ENCODE measurements around the gene PSMA6.
"Not testable (repeated sequence)": the region's sequence is repeated elsewhere in the genome, so short reads cannot be mapped to it uniquely, and the experiment has no call there.

Gene PSMA6

GRCh38 chr14:35285168-35286002 is 6.8 kb upstream of the PSMA6 start:
- DNase-seq (ENCODE audit: low read depth) = no peak

DNA sequence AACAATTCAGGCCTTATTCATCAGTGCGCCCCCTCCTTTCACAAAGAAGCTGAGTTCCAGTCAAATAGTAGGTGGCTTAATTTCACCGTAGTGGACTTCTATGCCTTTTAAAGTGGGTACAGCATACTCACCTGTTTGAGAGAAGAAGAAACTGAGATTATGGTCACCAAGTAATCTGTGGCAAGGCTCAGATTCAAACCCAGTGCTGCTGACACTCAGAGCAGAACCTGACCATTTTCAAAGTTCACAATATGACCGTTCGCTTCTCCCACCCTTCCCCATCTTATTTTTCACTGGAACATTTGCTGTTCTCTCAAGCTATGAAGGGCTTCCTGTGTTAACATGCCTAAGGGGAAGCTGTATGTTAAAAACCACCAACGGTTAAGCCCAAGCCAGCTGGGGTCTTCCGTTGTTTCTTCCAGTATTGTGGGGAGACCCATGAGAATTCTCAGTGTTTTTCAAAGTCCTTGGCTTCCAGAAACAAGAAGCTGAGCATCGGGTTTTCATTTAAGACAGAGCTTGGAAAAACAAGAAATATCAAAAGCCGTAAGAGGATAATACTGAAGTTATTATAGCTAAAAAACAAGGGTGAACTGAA is 6.1 kb upstream of the PSMA6 start:
- DNase-seq (ENCODE audit: low read depth) = no peak

GRCh38 chr14:35286707-35287106 is 5.5 kb upstream of the PSMA6 start:
- no peak for DNase-seq (ENCODE audit: low read depth)

GRCh38 chr14:35287431-35288013 is 4.7 kb upstream of the PSMA6 start:
- DNase-seq (ENCODE audit: low read depth) = no peak

GRCh38 chr14:35289623-35290022 is 2.6 kb upstream of the PSMA6 start:
- DNase-seq (ENCODE audit: low read depth) = no peak

- no peak for DNase-seq (ENCODE audit: low read depth)
These were observed 784 bp downstream of the PSMA6 start for GRCh38 chr14:35292770-35293561.

GRCh38 chr14:35295845-35296161 is 3.6 kb downstream of the PSMA6 start:
- no peak for DNase-seq (ENCODE audit: low read depth)

- no peak for DNase-seq (ENCODE audit: low read depth)
These were observed 4.4 kb downstream of the PSMA6 start for GRCh38 chr14:35296545-35296944.

DNA sequence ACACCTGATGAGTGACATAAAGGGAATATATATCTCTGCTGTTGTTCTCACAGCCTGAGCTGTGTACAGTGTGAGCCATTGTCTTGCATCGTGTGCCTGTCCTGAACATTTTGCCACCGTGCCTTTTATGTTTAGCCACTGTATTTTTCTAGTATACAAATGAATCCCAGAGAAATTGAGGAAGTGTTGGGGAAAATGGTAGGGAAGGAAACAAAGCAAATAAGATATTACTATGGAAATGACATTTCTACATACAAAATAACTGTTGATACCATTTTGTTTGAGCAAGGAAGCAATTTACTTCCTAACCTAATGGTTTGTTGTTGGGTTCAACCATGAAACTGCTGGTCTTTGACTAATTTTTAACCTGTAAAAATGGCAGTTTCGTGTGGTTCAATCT is 5.5 kb downstream of the PSMA6 start:
- DNase-seq (ENCODE audit: low read depth) = no peak

GRCh38 chr14:35298351-35298750 is 6.2 kb downstream of the PSMA6 start:
- no peak for DNase-seq (ENCODE audit: low read depth)

DNA sequence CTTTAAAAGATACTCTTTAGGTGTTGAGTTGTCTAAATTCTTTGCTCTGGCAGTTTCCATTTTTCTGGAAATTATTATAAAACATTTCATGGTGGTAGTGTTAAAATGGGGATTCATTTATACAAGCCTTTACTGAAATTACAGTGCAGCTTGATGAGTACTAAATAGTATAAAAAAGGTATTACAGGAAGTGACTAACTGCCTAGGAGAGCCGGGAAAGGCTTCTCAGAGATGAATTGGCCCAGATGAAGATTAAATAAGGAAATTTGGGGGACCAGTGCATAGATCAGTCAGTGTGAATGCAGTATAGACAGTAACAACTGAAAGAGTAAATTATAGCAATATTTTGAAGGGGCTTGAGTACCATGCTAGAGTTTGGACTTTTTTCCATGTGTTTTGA is 7.5 kb downstream of the PSMA6 start:
- no peak for DNase-seq (ENCODE audit: low read depth)

DNA sequence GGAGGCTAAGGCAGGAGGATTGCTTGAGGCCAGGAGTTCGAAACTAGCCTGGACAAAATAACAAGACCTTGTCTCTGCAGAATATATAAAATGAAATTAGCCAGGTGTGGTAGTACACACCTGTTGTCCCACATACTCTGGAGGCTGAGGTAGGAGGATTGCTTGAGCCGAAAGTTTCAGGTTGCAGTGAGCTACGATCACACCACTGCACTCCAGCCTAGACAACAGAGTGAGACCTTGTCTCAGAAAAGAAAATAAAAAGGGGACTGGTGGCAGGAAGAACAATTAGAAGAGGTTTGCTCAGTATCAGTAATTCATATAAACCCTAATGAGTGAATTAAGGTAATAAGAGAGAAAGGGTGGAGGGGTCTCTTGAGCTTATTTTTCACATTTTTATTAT is 8.0 kb downstream of the PSMA6 start:
- no peak for DNase-seq (ENCODE audit: low read depth)

DNA sequence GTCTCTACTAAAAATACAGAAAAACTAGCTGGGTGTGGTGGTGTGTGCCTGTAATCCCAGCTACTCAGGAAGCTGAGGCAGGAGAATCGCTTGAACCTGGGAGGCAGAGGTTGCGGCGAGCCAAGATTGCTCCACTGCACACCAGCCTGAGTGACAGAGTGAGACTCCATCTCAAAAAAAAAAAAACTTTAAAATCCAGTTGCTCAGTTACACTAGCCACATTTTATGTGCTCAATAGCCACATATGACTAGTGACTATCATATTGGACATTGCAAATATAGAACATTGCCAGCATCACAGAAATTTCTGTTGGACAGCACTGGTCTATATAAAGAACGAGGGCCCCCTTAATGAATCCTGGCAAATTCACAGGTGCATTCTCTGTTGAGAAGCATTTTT is 9.2 kb downstream of the PSMA6 start:
- DNase-seq (ENCODE audit: low read depth) = not testable (repeated sequence)

DNA sequence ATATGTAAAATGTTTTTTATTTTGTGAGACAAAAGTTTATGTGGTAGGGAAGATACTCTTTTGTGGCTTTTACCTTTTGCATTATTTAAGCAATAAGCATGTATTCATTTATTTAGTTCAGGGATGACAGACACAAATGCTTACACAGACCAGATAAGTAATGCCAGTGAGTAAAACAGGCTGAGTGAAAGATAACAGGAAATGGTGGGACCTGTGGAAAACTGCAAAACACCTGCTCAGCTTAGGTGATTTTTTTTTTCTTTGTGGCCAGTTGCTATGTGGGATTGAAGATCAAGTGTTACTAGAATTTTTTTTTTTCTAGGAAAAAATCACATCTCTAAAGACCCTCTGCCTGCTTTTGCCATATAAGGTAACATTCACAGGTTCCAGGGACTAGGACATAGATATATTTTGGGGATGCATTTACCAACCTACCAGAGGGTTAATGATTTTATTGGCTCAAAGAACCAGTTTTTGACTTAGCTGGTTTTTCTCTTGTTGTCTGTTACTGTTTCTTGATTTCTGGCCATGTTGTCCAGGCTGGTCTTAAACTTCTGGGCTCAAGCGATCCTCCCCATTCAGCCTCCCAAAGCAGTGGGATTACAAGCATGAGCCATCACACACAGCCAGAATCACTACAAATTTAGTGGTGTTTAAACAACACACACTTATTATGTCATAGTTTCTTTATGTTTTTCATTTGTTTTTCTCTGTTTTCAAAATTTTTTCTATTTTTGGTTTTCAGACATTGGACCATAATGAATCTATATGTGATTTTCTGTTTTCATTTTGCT is 9.8 kb downstream of the PSMA6 start:
- DNase-seq (ENCODE audit: low read depth) = no peak

GRCh38 chr14:35303149-35303935 is 11.2 kb downstream of the PSMA6 start:
- DNase-seq (ENCODE audit: low read depth) = no peak

DNA sequence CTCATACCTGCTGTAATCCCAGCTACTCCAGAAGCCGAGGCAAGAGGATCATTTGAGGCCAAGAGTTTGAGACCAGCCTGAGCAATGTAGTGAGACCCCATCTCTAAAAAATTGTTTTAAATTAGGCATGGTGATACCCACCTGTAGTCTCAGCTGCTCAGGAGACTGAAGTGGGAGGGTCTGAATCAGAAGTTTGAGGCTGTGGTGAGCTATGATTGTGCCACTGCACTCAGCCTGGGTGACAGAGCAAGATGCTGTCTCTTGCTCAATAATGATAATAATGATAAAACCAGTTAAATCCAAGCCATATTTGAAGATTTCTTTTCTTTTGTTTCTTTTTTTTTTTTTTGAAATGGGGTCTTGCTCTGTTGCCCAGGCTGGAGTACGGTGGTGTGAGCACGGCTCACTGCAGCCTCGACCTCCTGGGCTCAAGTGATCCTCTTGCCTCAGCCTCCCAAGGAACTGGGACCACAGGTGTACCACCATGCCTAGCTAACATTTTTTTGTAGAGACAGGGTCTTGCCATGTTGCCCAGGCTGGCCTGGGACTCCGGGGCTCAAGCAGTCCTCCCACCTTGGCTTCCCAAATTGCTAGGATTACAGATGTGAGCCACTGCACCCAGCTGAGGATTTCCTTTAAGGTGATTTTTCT is 12.8 kb downstream of the PSMA6 start:
- DNase-seq (ENCODE audit: low read depth) = no peak

DNA sequence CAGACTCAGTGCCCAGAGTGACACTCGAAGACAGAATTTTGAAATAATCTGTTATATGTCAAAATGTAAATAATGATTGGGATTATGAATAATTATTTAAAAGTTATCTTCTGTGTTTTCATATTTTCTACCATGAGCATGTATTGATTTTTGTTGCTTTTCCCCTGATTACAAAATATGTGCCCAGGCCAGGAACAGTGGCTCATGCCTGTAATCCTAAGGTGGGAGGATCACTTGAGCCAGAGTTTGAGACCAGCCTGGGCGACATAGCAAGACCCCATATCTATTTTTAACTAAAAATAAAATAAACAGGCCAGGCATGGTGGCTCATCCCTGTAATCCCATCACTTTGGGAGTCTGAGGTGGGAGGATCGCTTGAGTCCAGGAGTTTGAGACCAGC is 13.5 kb downstream of the PSMA6 start:
- DNase-seq (ENCODE audit: low read depth) = no peak

DNA sequence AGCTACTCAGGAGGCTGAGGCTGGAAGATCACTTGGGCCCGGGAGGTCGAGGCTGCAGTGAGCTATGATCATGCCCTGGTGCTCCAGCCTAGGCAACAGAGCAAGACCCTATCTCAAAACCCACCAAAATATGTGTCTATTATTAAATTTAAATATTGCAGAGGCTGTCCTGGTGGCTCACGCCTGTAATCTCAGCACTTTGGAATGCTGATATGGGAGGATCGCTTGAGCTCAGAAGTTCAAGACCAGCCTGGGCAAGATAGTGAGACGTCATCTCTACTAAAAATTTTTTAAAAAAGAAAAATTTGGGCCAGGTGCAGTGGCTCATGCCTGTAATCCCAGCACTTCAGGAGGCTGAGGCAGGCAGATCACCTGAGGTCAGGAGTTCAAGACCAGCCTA is 13.9 kb downstream of the PSMA6 start:
- no peak for DNase-seq (ENCODE audit: low read depth)

DNA sequence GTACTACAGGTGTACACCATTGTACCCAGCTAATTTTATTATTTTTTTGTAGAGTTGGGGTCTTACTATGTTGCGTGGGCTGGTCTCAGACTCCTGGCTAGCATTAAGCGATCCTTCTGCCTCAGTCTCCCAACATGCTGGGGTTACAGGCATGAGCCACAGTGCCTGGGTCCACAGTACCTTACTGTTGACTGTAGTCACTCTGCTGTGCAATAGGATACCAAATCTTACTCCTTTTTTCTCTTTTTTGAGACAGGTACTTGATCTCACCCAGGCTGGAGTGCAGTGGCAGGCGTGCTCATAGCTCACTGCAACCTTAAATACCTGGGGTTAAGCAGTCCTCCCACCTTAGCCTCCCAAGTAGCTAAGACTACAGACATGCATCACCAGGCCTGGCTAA is 25.6 kb downstream of the PSMA6 start:
- no peak for DNase-seq (ENCODE audit: low read depth)

GRCh38 chr14:35319509-35319908 is 27.3 kb downstream of the PSMA6 start:
- no peak for DNase-seq (ENCODE audit: low read depth)

DNA sequence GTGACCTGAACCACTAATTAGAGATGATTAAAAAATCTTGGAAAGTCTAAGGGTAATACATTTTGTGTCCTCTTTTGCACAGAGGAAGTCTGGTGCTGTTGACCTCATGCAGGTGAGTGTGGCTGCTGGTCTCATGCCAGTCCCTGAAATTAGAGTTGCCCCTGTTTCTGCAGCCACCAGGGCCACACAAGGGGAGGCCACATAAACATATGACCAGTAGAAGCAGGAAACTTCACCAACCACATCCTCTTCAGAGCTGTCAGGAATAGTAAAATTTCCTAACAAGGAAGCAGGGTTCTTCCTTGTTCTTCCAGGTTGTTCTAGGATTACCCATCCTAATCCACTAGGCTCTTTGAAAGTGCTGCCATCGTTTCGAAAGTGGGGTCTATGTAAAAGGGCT is 28.3 kb downstream of the PSMA6 start:
- no peak for DNase-seq (ENCODE audit: low read depth)
